Activated CD4-positive, CD25-positive, alpha-beta regulatory T cell treated with anti-CD3 and anti-CD28 coated beads, Interleukin-2, amount 50 U/mL, for 24 hours (primary cell): Measurements from ENCODE around the gene ARRB1.
"Not testable (repeated sequence)": the region's sequence is repeated elsewhere in the genome, so short reads cannot be mapped to it uniquely, and the experiment has no call there.

Experiments
- ATAC-seq, 2 donors: fragments of 150-1000 bp; cut with Tn5 transposase; one replicate each; pipeline ENCODE4 v1.10.0; 2021; ENCODE audit warnings: mild to moderate bottlenecking in 1 of 2, moderate library complexity in 1 of 2

Gene ARRB1

DNA sequence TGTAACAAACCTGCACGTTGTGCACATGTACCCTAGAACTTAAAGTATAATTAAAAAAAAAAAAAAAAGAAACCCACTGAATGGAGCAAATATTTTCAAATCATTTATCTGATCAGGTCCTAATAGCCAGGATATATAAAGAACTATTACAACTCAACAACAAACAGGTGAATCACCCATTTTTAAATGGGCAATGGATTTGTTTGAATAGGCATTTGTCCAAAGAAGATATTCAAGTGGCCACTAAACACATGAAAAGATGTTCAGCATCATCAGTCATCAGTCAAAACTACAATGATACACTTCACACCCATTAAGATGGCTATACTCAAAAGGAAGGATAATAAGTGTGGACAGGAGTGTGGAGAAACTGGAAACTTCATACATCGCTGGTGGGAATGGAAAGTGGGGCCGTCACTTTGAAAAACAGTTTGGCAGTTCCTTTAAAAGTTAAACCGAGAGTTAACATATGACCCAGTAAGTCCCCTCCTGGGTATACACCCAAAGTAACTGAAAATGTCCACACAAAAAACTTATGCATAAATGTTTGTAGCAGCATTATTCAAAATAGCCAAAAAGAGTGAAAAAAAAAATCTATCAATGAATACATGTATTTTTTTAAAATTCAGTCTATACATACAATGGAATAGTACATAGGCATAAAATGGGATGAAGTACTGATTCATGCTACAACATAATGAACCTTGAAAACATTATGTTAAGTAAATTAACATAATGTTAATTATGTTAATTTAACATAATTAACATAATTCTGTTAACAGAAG is 53.1 kb downstream of the ARRB1 start:
- ATAC-seq, result no peak

DNA sequence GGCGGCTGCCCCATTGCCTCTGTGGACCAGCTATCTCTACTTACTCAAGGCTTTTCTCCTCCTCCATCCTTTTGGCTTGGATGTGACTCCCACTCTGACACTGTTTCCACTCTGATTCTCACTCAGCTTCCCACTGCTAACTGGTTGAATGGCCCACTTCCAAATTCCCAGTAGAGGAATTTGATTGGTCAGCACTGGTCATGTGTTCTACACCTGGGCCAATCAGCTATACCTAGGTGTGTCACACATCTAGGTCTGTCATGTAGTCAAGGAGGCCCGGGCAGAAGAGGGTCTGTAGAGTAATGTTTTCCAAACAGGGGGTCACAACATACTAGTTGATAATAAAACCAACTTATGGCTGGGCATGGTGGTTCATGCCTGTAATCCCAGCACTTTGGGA is 57.6 kb downstream of the ARRB1 start:
- ATAC-seq, result no peak

DNA sequence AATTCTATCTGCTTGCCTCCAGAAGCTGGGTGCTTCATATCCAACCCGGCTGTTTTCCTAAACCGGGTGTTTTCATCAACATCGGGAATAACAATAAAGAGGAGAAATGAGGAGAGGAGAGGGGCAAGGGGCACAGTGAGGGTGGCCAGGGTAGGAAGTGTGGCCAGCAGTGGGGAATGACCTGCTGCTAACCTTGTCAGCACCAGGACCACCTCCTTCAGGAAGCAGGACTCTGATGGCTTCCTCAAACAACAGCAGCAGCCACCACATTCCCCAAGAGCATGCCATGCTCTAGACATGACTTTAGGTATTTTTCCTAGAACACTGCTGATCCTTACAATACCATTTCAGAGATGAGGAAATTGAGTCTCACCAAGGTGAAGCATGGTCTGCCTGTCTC is 58.5 kb downstream of the ARRB1 start:
- no peak for ATAC-seq

DNA sequence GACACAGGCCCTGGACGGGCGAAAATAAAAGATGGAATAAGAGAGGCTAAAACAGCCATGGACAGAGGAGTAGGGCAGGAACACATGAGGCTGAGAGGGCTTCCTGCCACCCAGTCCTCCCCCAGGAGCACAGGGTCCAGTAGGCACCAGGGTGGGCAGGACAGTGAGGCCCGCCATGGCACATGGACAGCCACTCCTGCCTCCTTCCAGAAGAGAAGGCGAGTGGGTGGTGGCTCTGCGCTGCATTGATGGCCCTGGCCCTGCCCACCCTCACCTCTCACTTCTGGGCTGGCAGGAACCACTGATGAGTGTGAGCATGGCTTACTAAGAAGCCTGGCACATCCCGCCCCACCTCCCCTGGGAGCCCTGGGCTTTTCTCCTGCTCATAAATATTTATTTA is 59.7 kb downstream of the ARRB1 start:
- no peak for ATAC-seq

DNA sequence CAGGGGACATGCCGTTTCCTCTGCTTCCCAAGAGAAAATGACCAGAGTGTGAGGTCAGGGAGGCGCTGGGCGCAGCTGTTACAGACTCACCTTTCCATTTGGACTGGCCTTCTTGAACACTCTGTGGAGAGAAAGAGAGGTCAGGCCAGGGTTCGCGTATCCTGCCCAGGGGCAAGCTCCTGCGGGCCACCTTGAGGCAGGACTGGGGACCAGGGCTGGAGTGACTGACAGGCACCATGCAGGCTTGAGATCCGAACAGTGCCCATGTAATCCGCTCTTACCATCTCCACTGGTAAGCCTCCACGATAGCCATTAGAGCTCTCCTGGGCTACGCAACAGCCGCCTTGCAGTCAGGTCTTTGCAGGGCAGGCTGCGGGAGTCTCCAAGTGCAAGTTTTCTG is 61.5 kb downstream of the ARRB1 start:
- ATAC-seq, result no peak

DNA sequence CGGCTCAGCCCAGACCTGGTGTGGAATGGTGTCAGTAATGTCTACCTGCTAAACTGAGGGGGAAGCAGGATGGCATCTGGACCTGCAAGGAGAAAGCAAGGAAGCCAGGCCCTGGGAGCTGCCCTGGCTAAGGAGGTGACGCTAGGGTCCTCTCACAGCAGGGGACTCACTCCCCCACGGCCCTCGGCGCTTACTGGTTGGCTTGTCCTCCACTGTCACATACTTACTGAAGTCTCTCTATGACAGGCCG is 62.0 kb downstream of the ARRB1 start:
- no peak for ATAC-seq

DNA sequence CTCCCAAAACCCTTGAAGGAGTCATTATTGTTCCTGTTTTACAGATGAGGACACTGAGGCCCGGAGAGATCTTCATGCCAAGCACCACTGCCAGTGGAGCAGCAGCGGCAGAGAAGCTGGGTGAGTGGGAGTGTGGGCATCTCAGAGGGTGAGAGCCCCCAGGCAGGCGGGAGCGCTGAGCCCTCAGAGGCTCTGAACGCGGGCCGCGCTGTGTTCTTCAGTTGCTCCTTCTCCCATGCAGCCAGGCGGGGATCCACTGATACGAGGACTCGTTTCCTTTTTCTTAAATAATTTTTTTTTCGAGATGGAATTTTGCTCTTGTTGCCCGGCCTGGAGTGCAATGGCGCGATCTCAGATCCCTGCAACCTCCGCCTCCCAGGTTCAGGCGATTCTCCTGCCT is 63.9 kb downstream of the ARRB1 start:
- ATAC-seq, result no peak

DNA sequence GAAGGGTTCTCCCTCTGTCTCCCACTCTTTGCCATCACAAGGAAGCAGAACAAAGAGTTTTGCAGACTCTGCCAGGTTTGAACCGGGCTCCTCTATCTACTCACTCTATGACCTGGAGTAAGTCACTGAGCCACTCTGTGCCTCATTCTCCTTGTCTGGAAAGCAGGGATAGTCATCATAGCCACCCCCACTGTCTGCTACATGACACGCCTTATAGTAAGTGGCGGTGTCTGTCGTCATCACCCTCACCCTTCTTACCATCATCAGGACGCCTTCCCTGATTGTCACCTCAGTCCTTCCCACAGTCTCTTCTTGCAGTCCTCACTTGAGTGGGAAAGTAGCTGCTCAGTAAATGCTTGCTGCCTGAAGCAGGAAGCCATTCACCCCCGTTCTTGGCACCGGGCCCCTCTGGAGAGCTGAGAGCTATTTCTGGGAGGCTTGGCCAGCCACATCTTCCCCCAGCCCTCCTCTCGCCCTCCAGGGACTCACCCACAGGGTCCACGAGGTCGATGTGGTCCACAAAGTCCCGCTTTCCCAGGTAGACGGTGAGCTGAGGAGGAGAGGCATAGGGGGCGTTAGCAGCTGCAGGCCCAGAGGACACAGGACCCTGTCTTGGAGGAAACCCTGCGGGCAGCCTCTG is 64.5 kb downstream of the ARRB1 start:
- no peak for ATAC-seq

DNA sequence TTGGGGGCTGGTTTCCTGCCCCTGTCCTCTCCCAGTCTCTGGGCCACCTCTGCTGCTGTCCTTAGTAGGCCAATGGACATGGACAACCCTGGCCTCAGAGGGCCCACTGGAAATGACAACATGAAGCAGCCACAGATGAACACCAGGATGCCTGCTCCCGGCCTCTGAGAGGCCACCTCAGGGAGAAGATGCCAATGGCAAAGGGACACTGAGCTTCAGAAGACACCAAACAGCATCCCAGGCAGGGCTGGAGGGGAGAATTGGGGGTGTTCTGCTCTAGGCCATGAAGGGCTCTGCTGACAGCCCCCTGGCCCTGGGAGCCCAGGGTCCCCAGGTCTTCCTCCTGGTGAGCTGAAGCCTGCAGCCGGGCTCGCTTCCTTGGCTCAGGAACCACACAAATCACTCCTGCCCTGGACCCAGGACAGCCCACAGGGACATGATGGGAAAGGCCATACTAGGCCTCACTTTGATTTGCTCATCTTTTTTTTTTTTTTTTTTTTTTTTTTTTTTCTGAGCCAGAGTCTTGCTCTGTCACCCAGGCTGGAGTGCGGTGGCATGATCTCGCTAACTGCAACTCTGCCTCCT is 65.6 kb downstream of the ARRB1 start:
- no peak for ATAC-seq

DNA sequence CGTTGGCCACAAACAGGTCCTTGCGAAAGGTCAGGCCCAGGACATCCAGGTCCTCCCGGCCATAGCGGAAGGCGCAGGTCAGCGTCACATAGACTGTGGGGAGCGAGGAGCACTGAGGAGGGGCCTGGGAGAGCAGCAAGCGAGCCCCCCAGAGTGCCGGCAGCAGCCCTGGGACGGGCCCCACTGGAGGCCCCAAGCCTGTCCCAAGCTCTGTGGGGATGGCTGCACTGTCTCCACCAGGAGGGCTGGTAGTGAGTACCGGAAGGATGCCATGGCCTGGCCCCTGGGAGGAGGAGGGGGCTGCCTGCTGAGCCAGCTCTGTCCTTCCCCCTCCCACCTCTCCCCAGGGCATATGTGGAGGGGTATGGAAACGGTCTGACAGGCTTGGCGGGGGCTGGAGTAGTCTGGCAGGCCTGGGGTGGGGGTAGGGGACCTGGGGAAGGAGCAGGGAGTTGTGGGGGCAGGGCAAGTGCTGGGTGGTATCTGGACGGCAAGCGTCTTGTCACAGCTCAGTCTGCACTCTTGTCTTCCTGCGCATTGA is 68.0 kb downstream of the ARRB1 start:
- ATAC-seq, result no peak

DNA sequence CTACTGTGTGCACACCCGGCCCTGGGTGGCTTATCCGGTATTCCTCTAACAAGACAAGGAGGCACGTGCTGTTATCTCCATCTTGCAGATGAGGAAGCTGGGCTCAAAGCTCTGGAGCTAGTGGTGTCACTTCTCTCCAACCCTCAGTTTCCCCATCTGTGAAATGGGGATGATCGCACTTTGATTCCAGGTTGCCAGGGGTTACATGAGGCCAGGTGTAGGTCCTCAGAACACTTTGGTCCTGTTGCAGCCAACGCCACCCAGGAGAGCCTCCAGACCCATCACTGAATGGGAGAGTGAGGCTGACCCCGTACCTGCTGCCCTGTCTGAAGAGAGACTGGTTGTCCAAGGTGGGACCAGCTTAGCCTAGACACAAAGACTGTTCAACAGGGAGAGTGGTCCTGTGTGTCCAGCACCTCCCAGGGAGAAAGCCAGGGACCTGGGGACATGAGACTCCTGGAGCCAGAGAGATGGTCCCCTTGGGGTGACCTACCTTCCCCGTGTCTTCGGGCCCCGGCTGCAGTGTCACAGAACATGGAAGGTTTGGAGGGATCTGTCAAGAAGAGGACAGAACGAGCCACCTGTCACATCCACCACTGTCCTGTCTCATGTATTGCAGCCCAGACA is 69.9 kb downstream of the ARRB1 start:
- no peak for ATAC-seq

DNA sequence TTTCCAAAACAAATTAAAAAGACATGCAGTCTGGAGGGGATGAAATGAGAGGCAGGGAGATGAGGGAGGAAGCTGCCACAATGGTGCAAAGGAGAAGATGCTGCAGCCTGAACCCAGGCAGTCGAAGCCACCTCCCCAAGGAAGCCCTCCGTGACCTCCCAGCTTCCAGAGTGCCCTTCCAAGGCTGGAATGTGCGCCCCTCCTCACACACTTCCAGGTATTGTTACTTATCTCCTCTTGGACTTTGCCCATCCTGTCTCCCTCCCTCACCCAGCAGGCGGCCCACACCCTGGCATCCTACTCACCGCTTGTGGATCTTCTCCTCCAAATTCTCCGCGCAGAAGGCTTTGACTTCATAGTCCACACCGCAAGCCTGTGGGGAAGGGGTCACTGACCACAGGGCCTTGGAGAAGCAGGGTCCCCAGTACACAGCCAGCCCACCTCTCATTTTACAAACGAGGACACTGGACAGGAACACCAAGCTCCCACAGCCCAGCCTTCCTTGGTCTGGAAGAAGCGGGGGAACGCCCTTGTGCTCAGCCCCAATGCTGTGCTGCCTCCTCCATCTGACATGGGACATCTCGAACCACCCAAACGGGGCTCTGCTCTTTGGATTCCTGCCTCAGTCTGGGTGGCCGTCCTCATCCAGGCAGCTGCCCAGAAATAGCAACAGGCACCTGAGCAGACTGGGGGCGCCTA is 70.5 kb downstream of the ARRB1 start:
- no peak for ATAC-seq

DNA sequence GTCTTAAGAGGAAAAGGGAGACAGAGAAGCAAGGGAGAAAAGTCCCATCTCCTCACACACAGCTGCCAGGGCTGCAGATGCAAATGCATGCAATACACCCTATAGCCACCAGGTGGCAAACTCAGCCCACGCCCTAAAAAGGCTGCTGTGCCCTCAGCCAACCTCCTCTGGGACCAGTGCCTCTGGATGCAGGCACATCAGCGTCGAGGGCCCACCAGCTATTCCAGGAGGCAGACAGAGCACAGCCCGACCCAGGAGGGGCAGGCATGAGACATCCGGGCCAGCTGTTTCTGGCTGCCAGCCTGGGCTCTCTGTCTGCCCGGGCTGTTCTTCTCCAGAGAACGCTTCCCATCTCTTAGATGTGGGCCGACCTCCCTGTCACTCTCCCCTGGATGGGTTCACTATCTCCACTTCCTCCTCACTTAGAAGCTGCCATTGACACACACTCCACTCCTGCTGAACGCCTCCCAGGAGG is 71.2 kb downstream of the ARRB1 start:
- ATAC-seq, result peak; percentile 47 to 75

DNA sequence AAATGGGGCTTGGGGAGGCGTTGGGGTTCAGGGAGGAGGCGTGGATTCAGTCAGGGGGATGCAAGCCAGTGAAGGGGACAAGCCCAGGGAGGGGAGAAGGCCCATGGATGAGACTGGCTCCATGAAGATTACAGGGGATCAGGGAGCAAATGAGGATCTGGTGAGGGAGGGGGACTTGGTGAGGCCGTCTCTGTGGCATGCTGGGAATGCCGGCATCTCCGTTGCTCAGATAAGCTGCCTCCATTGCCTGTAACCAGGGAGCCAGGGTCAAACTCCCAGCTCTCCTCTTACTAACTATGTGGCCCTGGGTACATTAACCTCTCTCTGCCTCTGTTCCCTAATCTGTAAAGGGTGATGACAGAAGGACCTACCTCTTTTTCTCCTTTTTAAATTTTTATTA is 72.2 kb downstream of the ARRB1 start:
- ATAC-seq, result no peak

DNA sequence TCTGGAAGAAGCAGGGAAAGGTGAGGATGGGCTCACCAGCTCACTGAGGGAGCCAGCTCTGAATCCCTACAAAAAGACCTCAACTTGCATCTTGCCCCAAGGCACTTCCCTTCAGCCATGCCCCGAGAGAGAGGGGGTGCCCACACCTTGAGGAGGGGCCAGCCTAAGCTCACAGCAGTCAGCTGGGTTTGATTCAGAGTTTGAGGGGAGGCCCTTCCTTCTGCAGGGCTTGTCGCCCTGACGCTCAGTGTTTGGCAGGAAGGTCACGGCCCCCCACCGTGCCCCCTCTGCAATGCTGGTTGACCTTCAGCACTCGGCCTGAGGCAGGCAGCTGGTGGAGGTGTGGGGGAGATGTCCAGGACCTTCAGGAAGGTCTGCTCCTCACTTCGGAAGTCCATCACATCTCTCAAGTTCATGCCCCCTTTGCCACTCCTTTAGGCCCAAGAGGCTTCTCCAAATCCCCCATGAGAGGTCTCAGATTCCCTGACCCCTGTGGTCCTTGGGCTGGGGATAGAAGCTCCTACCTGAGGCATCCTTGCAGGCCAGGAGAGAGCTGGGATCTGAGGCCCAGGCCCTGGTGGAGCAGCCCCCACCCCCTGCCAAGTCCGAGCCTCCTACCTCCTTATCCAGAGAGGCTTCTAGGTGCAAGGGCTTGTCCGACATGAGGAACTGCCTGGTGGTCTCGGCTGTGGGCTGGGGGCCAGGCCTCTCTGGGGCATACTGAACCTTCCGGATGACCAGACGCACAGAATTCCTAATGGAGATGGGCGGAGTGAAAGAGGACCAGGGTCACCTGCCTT is 73.3 kb downstream of the ARRB1 start:
- ATAC-seq, result no peak

DNA sequence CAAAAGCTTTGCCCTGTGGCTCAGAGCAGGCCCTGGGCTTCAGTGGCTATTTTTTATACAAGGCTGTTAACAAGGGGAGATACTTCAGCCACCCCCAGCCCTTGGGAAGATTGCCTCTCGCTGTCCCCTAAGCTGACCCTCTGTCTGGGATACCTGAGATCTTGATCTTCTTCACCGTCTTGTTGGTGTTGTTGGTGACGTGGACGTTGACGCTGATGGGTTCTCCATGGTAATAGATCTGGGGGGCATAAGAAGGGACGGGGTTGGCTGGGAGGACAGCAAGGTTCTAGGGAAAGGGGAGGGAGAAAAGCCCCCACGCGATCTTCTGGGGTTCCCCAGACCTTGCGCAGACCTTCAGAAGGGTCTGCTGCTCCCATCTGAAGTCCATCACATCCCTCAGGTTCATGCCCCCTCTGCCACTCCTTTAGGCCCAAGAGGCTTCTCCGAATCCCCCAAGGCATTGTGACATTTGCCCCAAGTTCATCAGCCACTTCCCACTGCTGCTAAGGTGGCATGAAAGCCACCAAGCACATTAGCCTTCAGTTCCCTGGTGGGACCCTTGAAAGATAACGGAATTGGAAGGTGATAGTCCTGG is 74.2 kb downstream of the ARRB1 start:
- ATAC-seq, result no peak

DNA sequence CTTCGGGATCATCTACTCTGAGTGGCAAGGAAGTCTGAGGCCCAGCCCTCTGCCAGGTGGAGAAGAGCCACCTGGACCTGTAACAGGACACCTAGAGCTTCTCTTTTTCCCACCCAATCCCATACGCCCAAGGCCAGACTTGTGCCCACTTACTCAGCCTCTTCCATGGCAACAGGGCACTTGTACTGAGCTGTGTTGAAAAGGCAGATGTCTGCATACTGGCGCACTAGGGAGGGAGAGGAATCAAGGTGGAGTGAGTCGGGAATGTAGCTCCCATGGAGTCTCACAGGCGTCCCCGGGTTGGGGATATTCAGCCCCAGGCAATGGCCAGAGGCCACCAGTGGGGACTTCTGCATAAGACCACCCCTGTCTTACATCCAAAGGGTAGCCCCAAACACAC is 74.8 kb downstream of the ARRB1 start:
- ATAC-seq, result no peak

DNA sequence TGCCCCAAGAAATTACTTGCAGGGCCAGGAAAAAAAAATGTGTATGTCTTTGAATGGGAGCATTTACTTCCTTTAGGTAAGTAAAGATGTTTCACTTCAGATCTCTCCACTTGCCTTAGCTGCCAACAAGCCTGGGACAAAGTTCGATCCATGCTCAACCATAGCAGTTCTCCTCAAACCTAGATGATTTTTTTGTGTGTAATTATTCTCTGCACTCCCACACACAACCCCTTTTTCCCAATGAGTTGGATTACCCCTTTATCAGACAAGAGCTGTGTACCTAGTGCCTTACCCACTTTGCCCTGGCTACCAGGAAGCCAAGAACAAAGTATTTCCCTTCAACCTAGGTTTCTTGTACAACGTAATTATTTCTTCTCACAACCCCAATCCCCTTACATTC is 75.3 kb downstream of the ARRB1 start:
- no peak for ATAC-seq

DNA sequence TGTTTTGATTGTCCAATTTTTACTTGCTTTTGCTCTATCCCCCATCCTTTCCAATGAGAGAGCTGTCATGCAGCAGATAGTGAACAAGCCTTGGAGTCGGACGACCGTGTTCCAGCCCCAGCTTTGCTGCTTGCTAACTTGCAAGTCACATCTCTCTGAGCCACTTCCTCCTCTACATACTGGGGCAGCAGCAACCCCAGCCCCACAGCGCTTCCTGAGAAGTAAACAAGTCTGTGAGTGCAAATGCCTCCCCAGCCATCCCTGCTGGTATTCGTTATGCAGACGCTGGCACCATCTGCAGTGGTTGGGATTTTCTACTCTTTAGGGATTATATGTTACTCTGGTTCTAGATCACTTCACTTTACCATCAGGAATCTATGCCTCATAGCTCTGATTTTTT is 75.9 kb downstream of the ARRB1 start:
- peak; percentile 85 to 88 for ATAC-seq

DNA sequence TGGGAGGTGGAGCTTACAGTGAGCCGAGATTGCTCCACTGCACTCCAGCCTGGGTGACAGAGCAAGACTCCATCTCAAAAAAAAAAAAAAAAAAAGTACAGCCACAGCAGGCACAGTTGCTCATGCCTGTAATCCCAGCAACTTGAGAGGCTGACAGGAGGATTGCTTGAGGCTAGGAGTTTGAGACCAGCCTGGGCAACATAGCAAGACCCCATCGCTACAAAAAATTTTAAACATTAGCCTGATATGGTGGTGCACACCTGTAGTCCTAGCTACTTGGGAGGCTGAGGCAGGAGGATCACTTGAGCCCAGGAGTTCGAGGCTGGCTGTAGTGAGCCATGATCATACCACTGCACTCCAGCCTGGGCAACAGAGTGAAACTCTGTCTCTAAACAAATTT is 76.7 kb downstream of the ARRB1 start:
- ATAC-seq, result not testable (repeated sequence)
